HepG2 (cell line): ENCODE measurements around the gene SYT8. TPM values are rescaled to one million over a fixed set of nuclear protein-coding genes. Genes with fewer than 3 reads are reported as not detected.

ENCODE experiments used
- AKAP8 ChIP-seq: sonication (generic); formaldehyde crosslinking; IDR thresholded peaks from 2 replicates; pipeline ENCODE4 v1.5.1; 2020; ENCODE audit warnings: mild to moderate bottlenecking, missing genetic modification reagents
- AKNA ChIP-seq: sonication (generic); formaldehyde crosslinking; IDR thresholded peaks from 2 replicates; pipeline ENCODE4 v1.4.0; 2020; ENCODE audit warnings: missing genetic modification reagents, borderline replicate concordance
- ATF5 ChIP-seq: sonication (generic); formaldehyde crosslinking; IDR thresholded peaks from 2 replicates; pipeline ENCODE4 v1.4.0; 2020; ENCODE audit warnings: mild to moderate bottlenecking, low read depth, missing genetic modification reagents
- ATF6 ChIP-seq: sonication (generic); formaldehyde crosslinking; conservative IDR thresholded peaks from 2 replicates; pipeline ENCODE4 v1.4.0; 2020; ENCODE audit warnings: missing genetic modification reagents
- CEBPG ChIP-seq: IDR thresholded peaks from 2 replicates; pipeline ENCODE4 v1.6.1; 2016
- CERS6 ChIP-seq: sonication (generic); formaldehyde crosslinking; IDR thresholded peaks from 2 replicates; pipeline ENCODE4 v1.5.0; 2020; ENCODE audit warnings: missing genetic modification reagents
- ELF1 ChIP-seq: sonication (generic); formaldehyde crosslinking; IDR thresholded peaks from 2 replicates; pipeline ENCODE4 v1.4.0; 2020; ENCODE audit warnings: missing genetic modification reagents
- EP300 ChIP-seq, 3 experiments: sonication (generic) in 1 of 3; formaldehyde crosslinking in 1 of 3; IDR thresholded peaks; 2 replicates each; pipeline versions ENCODE4 v1.5.1 to v1.6.1; 2011 to 2020; ENCODE audit warnings: low read depth in 2 of 3, low read length in 2 of 3, borderline replicate concordance in 1 of 3, improper control_type of control experiment in 1 of 3, mild to moderate bottlenecking in 1 of 3, missing genetic modification reagents in 1 of 3, moderate library complexity in 1 of 3
- GATAD1 ChIP-seq: IDR thresholded peaks from 2 replicates; pipeline ENCODE4 v1.6.1; 2016; ENCODE audit warnings: missing genetic modification reagents, missing compliant biosample characterization
- GATAD2A ChIP-seq: IDR thresholded peaks from 2 replicates; pipeline ENCODE4 v1.6.1; 2016
- MED8 ChIP-seq: sonication (generic); formaldehyde crosslinking; IDR thresholded peaks from 2 replicates; pipeline ENCODE4 v1.8.1; 2023; ENCODE audit warnings: mild to moderate bottlenecking, missing genetic modification reagents; ENCODE audit not compliant: insufficient replicate concordance
- MXD4 ChIP-seq: IDR thresholded peaks from 2 replicates; pipeline ENCODE4 v1.6.1; 2016; ENCODE audit warnings: mild to moderate bottlenecking, missing biosample characterization, missing genetic modification reagents
- ZNF18 ChIP-seq: sonication (generic); formaldehyde crosslinking; IDR thresholded peaks from 2 replicates; pipeline ENCODE4 v1.8.0; 2022; ENCODE audit warnings: mild to moderate bottlenecking, missing genetic modification reagents; ENCODE audit not compliant: insufficient replicate concordance
- ZNF546 ChIP-seq: sonication (generic); formaldehyde crosslinking; conservative IDR thresholded peaks from 2 replicates; pipeline ENCODE4 v1.8.1; 2023; ENCODE audit warnings: mild to moderate bottlenecking, missing genetic modification reagents
- ZNF615 ChIP-seq: sonication (generic); formaldehyde crosslinking; IDR thresholded peaks from 2 replicates; pipeline ENCODE4 v1.5.0; 2020; ENCODE audit warnings: mild to moderate bottlenecking, missing genetic modification reagents, borderline replicate concordance
- ZNF773 ChIP-seq: sonication (generic); formaldehyde crosslinking; IDR thresholded peaks from 2 replicates; pipeline ENCODE4 v1.4.0; 2020; ENCODE audit warnings: missing genetic modification reagents, borderline replicate concordance
- polyA plus RNA-seq, 8 experiments: library from polyadenylated mRNA; depleted of rRNA in 3 of 8; stranded (reverse) in 7 of 8; unstranded in 1 of 8; fragments of >200 nt; fragmentation: Illumina TruSeq in 4 of 8; extraction: Trizol in 4 of 8; gene quantifications; 2 replicates each; pipeline versions ENCODE4 v1.2.1 to v1.2.3, GENCODE V29; 2011 to 2016; ENCODE audit warnings: low read depth in 4 of 8, missing spikeins in 1 of 8, mixed read lengths in 1 of 8; ENCODE audit not compliant: insufficient read depth in 1 of 8
- total RNA-seq, 5 experiments: library from RNA; depleted of rRNA; stranded (reverse); fragments of >200 nt; fragmentation: Illumina TruSeq; extraction: Trizol; gene quantifications; 2 replicates each; pipeline ENCODE4 v1.2.3, GENCODE V29; 2016; ENCODE audit warnings: low read depth in 1 of 5

The SYT8 gene
- total and polyA plus RNA-seq, 2 of the 13 experiments (the other 11 are each of a cell fraction or from before 2014, with no cell fraction given), result 0.60 to 2.3 TPM

GRCh38 chr11:1842149-1843097, 7.6 kb downstream of the SYT8 start (continued):
- TF ChIP-seq ZNF773 (no peak), CERS6 (CRISPR knock-in tag) (no peak), AKAP8 (CRISPR knock-in tag) (peak; percentile 97), GATAD1 (CRISPR knock-in tag) (peak; percentile 78), GATAD2A (CRISPR knock-in tag) (peak; percentile 98), ATF5 (no peak), EP300 (IDR thresholded peaks at IDR 0.05; ENCODE audit: low read depth in 2 of 2, low read length in 2 of 2) (peak in 1 of 2 experiments; percentile 87; a peak in 2 of 4 replicates), EP300 (CRISPR knock-in tag; IDR thresholded peaks at IDR 0.05; ENCODE audit: borderline replicate concordance) (peak; percentile 97), ELF1 (CRISPR knock-in tag) (peak; percentile 87), ZNF615 (no peak), MXD4 (CRISPR knock-in tag) (peak; percentile 92), MED8 (CRISPR knock-in tag) (peak; percentile 99), ZNF546 (CRISPR knock-in tag) (peak; percentile 64; the same call in 1 of the 2 replicates), CEBPG (peak; percentile 45), AKNA (CRISPR knock-in tag) (no peak), ZNF18 (peak; percentile 93), ATF6 (CRISPR knock-in tag) (no peak)
